ENCODE measurements around the gene MALAT1. TPM values are rescaled to one million over a fixed set of nuclear protein-coding genes. Genes with fewer than 3 reads are reported as not detected.

Gene MALAT1
- total and polyA plus RNA-seq, 2 of the 13 experiments (the other 11 are each of a cell fraction or from before 2014, with no cell fraction given) = 143 to 1,237 TPM

DNA sequence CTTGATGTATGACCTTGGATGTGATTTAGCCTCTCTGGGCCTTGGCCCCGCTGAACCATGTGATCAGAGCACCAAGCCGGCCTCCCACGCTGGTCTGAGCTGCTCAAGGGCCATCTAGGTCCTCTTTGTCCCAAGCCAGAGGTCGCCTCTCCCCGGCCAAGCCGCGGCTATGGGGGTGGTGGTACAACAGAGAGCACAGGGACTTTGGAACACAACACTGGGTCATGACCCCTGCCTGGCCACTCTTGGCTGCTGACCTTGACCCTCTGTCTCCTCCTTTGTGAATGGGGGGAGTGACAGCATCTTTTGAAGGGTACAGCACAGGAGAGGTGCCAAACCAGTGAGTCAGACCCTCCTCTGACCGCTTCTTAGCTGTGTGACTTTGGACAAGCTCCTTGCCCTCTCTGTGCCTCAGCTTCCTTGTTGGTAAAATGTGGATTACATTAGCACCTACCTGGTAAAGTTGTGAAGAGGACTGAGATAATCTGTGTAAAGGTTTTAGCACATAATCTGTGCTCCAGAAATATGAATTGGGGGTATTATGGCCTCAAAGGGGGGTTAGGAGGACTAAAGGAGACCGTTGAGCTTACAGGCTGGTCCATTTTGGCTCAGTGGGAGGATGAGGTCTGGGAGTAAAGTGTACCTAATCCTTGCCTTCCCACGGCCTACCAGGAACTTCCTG is 30.8 kb downstream of the MALAT1 start (continued):
- TF ChIP-seq, protein P1, sequence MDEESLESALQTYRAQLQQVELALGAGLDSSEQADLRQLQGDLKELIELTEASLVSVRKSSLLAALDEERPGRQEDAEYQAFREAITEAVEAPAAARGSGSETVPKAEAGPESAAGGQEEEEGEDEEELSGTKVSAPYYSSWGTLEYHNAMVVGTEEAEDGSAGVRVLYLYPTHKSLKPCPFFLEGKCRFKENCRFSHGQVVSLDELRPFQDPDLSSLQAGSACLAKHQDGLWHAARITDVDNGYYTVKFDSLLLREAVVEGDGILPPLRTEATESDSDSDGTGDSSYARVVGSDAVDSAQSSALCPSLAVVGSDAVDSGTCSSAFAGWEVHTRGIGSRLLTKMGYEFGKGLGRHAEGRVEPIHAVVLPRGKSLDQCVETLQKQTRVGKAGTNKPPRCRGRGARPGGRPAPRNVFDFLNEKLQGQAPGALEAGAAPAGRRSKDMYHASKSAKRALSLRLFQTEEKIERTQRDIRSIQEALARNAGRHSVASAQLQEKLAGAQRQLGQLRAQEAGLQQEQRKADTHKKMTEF (CRISPR knock-in tag; IDR thresholded peaks at IDR 0.05) = 0 out of 2 replicates have a peak, but pooled peaks have one; percentile 41
- TF ChIP-seq ARNT2 (CRISPR knock-in tag; IDR thresholded peaks at IDR 0.05; ENCODE audit: low read depth) = no peak
- TF ChIP-seq NFATC3 (CRISPR knock-in tag; IDR thresholded peaks at IDR 0.05) = no peak
- peak; percentile 39 for TF ChIP-seq TEAD3 (CRISPR knock-in tag; optimal IDR thresholded peaks at IDR 0.05; ENCODE audit: borderline replicate concordance)
- peak; percentile 98 for TF ChIP-seq ZNF768 (CRISPR knock-in tag; IDR thresholded peaks at IDR 0.05)
- TF ChIP-seq, protein P2, sequence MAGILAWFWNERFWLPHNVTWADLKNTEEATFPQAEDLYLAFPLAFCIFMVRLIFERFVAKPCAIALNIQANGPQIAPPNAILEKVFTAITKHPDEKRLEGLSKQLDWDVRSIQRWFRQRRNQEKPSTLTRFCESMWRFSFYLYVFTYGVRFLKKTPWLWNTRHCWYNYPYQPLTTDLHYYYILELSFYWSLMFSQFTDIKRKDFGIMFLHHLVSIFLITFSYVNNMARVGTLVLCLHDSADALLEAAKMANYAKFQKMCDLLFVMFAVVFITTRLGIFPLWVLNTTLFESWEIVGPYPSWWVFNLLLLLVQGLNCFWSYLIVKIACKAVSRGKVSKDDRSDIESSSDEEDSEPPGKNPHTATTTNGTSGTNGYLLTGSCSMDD (CRISPR knock-in tag; IDR thresholded peaks at IDR 0.05) = no peak
- TF ChIP-seq MEF2D (CRISPR knock-in tag; IDR thresholded peaks at IDR 0.05) = peak; percentile 64; the same call in 1 of the 2 replicates
- TF ChIP-seq FOXA1 (IDR thresholded peaks at IDR 0.05) = no peak
- no peak for TF ChIP-seq FOXA1 (CRISPR knock-in tag; IDR thresholded peaks at IDR 0.05)
- 0 out of 2 replicates have a peak, but pooled peaks have one; percentile 31 for TF ChIP-seq ZFP1 (CRISPR knock-in tag; IDR thresholded peaks at IDR 0.05)
- no peak for TF ChIP-seq ZNF570 (CRISPR knock-in tag; IDR thresholded peaks at IDR 0.05; ENCODE audit: borderline replicate concordance)
- TF ChIP-seq, protein P3, sequence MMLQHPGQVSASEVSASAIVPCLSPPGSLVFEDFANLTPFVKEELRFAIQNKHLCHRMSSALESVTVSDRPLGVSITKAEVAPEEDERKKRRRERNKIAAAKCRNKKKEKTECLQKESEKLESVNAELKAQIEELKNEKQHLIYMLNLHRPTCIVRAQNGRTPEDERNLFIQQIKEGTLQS (CRISPR knock-in tag; IDR thresholded peaks at IDR 0.05) = no peak
- TF ChIP-seq ZNF724P (CRISPR knock-in tag; IDR thresholded peaks at IDR 0.05; ENCODE audit: borderline replicate concordance) = peak; percentile 38
- peak; percentile 58; the same call in 1 of the 2 replicates for TF ChIP-seq ZBTB7B (CRISPR knock-in tag; IDR thresholded peaks at IDR 0.05)
- TF ChIP-seq ZNF678 (CRISPR knock-in tag; IDR thresholded peaks at IDR 0.05) = no peak
- TF ChIP-seq, protein P4, sequence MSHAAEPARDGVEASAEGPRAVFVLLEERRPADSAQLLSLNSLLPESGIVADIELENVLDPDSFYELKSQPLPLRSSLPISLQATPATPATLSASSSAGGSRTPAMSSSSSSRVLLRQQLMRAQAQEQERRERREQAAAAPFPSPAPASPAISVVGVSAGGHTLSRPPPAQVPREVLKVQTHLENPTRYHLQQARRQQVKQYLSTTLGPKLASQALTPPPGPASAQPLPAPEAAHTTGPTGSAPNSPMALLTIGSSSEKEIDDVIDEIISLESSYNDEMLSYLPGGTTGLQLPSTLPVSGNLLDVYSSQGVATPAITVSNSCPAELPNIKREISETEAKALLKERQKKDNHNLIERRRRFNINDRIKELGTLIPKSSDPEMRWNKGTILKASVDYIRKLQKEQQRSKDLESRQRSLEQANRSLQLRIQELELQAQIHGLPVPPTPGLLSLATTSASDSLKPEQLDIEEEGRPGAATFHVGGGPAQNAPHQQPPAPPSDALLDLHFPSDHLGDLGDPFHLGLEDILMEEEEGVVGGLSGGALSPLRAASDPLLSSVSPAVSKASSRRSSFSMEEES (CRISPR knock-in tag; IDR thresholded peaks at IDR 0.05) = peak; percentile 54; the same call in 1 of the 2 replicates
- TF ChIP-seq, protein P5, sequence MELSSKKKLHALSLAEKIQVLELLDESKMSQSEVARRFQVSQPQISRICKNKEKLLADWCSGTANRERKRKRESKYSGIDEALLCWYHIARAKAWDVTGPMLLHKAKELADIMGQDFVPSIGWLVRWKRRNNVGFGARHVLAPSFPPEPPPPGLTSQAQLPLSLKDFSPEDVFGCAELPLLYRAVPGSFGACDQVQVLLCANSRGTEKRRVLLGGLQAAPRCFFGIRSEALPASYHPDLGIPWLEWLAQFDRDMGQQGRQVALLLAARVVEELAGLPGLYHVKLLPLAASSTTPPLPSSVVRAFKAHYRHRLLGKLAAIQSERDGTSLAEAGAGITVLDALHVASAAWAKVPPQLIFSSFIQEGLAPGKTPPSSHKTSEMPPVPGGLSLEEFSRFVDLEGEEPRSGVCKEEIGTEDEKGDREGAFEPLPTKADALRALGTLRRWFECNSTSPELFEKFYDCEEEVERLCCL (CRISPR knock-in tag; IDR thresholded peaks at IDR 0.05; ENCODE audit: borderline replicate concordance) = no peak
- TF ChIP-seq, protein P6, sequence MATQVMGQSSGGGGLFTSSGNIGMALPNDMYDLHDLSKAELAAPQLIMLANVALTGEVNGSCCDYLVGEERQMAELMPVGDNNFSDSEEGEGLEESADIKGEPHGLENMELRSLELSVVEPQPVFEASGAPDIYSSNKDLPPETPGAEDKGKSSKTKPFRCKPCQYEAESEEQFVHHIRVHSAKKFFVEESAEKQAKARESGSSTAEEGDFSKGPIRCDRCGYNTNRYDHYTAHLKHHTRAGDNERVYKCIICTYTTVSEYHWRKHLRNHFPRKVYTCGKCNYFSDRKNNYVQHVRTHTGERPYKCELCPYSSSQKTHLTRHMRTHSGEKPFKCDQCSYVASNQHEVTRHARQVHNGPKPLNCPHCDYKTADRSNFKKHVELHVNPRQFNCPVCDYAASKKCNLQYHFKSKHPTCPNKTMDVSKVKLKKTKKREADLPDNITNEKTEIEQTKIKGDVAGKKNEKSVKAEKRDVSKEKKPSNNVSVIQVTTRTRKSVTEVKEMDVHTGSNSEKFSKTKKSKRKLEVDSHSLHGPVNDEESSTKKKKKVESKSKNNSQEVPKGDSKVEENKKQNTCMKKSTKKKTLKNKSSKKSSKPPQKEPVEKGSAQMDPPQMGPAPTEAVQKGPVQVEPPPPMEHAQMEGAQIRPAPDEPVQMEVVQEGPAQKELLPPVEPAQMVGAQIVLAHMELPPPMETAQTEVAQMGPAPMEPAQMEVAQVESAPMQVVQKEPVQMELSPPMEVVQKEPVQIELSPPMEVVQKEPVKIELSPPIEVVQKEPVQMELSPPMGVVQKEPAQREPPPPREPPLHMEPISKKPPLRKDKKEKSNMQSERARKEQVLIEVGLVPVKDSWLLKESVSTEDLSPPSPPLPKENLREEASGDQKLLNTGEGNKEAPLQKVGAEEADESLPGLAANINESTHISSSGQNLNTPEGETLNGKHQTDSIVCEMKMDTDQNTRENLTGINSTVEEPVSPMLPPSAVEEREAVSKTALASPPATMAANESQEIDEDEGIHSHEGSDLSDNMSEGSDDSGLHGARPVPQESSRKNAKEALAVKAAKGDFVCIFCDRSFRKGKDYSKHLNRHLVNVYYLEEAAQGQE (IDR thresholded peaks at IDR 0.05; ENCODE audit: borderline replicate concordance in 1 of 2, low read depth in 1 of 2, low read length in 2 of 2) = no peak
- TF ChIP-seq FOSL2 (CRISPR knock-in tag; IDR thresholded peaks at IDR 0.05) = peak; percentile 81
- TF ChIP-seq GATAD2A (CRISPR knock-in tag; IDR thresholded peaks at IDR 0.05) = peak; percentile 66

All from HepG2 (cell line).